IMR-90 (cell line): Measurements from ENCODE around the gene WIPF2. TPM values are rescaled to one million over a fixed set of nuclear protein-coding genes. Genes with fewer than 3 reads are reported as not detected.
A peak's percentile ranks its signal among the peaks of the same experiment; 100 is the strongest.

ENCODE experiments used
- ATAC-seq: fragments of 200-7000 bp; cut with Tn5 transposase; 2 replicates; pipeline ENCODE4 v1.9.1; 2020; ENCODE audit warnings: low read depth, mild to moderate bottlenecking, moderate library complexity
- BruUV-seq: library from RNA; stranded (reverse); fragments of 400-500 nt; replicated peaks from 2 replicates; lab custom pipeline; 2021; lab: Mats Ljungman, UMichigan
- CTCF ChIA-PET: fragments of 300-600 bp; formaldehyde crosslinking; extraction: SDS; loops from one replicate; lab custom pipeline; 2021; ENCODE audit warnings: antibody characterized with exemption; lab: Yijun Ruan, JAX
- POLR2A ChIA-PET: fragments of 300-600 bp; sonication (Branson Sonifier 250); formaldehyde crosslinking; loops from one replicate; lab custom pipeline; 2022; ENCODE audit warnings: antibody characterized with exemption; ENCODE audit not compliant: unreplicated experiment; lab: Charles Lee
- DNase-seq: peaks from one replicate; pipeline ENCODE4 v3.0.0; 2013
- H2AFZ ChIP-seq: replicated peaks from 2 replicates; pipeline ENCODE3; 2013; ENCODE audit warnings: low read length, mild to moderate bottlenecking; ENCODE audit not compliant: poor library complexity
- H2AK5ac ChIP-seq: 2 replicates; pipeline ENCODE4 v1.6.1; 2013; ENCODE audit warnings: low read depth, low read length, inconsistent platforms
- H2AK9ac ChIP-seq: replicated peaks from 2 replicates; pipeline ENCODE3; 2013; ENCODE audit warnings: mild to moderate bottlenecking, low read depth, low read length, moderate library complexity; ENCODE audit not compliant: poor library complexity
- H2BK120ac ChIP-seq: 2 replicates; pipeline ENCODE4 v1.6.1; 2013; ENCODE audit warnings: low read depth, low read length, inconsistent platforms
- H2BK15ac ChIP-seq: 3 replicates; pipeline ENCODE4 v1.6.1; 2013; ENCODE audit warnings: low read depth, low read length, inconsistent platforms
- H2BK20ac ChIP-seq: 2 replicates; pipeline ENCODE4 v1.6.1; 2013; ENCODE audit warnings: low read depth, mild to moderate bottlenecking, inconsistent platforms, low read length, moderate library complexity
- H2BK5ac ChIP-seq: 2 replicates; pipeline ENCODE4 v1.6.1; 2013; ENCODE audit warnings: mild to moderate bottlenecking, low read depth, low read length, inconsistent platforms; ENCODE audit not compliant: poor library complexity, severe bottlenecking
- H3K14ac ChIP-seq: replicated peaks from 2 replicates; pipeline ENCODE4 v1.6.1; 2013; ENCODE audit warnings: low read depth, low read length, inconsistent platforms
- H3K18ac ChIP-seq: 2 replicates; pipeline ENCODE4 v1.6.1; 2013; ENCODE audit warnings: low read depth, low read length, control low read depth
- H3K23ac ChIP-seq: 2 replicates; pipeline ENCODE4 v1.6.1; 2013; ENCODE audit warnings: low read depth, low read length, inconsistent platforms
- H3K27ac ChIP-seq: 2 replicates; pipeline ENCODE4 v1.5.1; 2013; ENCODE audit warnings: mild to moderate bottlenecking, control low read depth, low read length; ENCODE audit not compliant: insufficient read depth
- H3K27me3 ChIP-seq: 2 replicates; pipeline ENCODE4 v1.6.1; 2013; ENCODE audit warnings: low read length; ENCODE audit not compliant: control insufficient read depth, insufficient read depth
- H3K36me3 ChIP-seq: 2 replicates; pipeline ENCODE4 v1.6.1; 2013; ENCODE audit warnings: low read length, mixed read lengths; ENCODE audit not compliant: control insufficient read depth, insufficient read depth
- H3K4ac ChIP-seq: 2 replicates; pipeline ENCODE4 v1.6.1; 2013; ENCODE audit warnings: low read depth, low read length, inconsistent platforms
- H3K4me1 ChIP-seq: 2 replicates; pipeline ENCODE4 v1.6.1; 2013; ENCODE audit warnings: low read length, mixed read lengths; ENCODE audit not compliant: control insufficient read depth, insufficient read depth
- H3K4me2 ChIP-seq: 2 replicates; pipeline ENCODE4 v1.6.1; 2013; ENCODE audit warnings: low read depth, mild to moderate bottlenecking, control low read depth, low read length, moderate library complexity
- H3K4me3 ChIP-seq: 2 replicates; pipeline ENCODE4 v1.5.1; 2013; ENCODE audit warnings: low read depth, mild to moderate bottlenecking, control low read depth, low read length, moderate library complexity; ENCODE audit not compliant: insufficient read depth
- H3K56ac ChIP-seq: 2 replicates; pipeline ENCODE4 v1.6.1; 2013; ENCODE audit warnings: low read length, inconsistent platforms; ENCODE audit not compliant: insufficient read depth; ENCODE audit errors: extremely low read depth
- H3K79me1 ChIP-seq, 2 experiments: 2 replicates each; pipeline ENCODE4 v1.6.1; 2013; ENCODE audit warnings: low read length in 2 of 2, inconsistent platforms in 1 of 2, low read depth in 1 of 2
- H3K9ac ChIP-seq: 2 replicates; pipeline ENCODE4 v1.6.1; 2013; ENCODE audit warnings: low read depth, low read length, control low read depth
- H3K9me1 ChIP-seq: 2 replicates; pipeline ENCODE4 v1.6.1; 2013; ENCODE audit warnings: low read length, inconsistent platforms; ENCODE audit not compliant: insufficient read depth
- H3K9me3 ChIP-seq: 2 replicates; pipeline ENCODE4 v1.6.1; 2013; ENCODE audit warnings: low read length; ENCODE audit not compliant: control insufficient read depth, insufficient read depth
- H4K20me1 ChIP-seq: 2 replicates; pipeline ENCODE4 v1.6.1; 2013; ENCODE audit warnings: low read length, inconsistent platforms; ENCODE audit not compliant: insufficient read depth
- H4K5ac ChIP-seq: 2 replicates; pipeline ENCODE4 v1.6.1; 2013; ENCODE audit warnings: mild to moderate bottlenecking, low read depth, low read length, control low read depth
- H4K8ac ChIP-seq, 2 experiments: 2 replicates each; pipeline ENCODE4 v1.6.1; 2013; ENCODE audit warnings: low read depth in 2 of 2, low read length in 2 of 2, control low read depth in 1 of 2, inconsistent platforms in 1 of 2
- H4K91ac ChIP-seq: 2 replicates; pipeline ENCODE4 v1.6.1; 2013; ENCODE audit warnings: low read depth, low read length, inconsistent platforms; ENCODE audit not compliant: insufficient read depth
- BHLHE40 ChIP-seq: fragments of 150-350 bp; IDR thresholded peaks from 2 replicates; pipeline ENCODE4 v1.6.1; 2016; ENCODE audit warnings: mild to moderate bottlenecking, low read depth, low read length
- CEBPB ChIP-seq: IDR thresholded peaks from 2 replicates; pipeline ENCODE4 v1.6.1; 2012; ENCODE audit warnings: low read depth, low read length, improper control_type of control experiment
- CHD1 ChIP-seq: IDR thresholded peaks from 2 replicates; pipeline ENCODE4 v1.6.1; 2012; ENCODE audit warnings: low read depth, low read length, improper control_type of control experiment
- FOS ChIP-seq: fragments of 150-350 bp; IDR thresholded peaks from 2 replicates; pipeline ENCODE4 v1.6.1; 2016; ENCODE audit warnings: low read depth, low read length
- MAFK ChIP-seq: IDR thresholded peaks from 2 replicates; pipeline ENCODE4 v1.6.1; 2012; ENCODE audit warnings: low read depth, low read length, improper control_type of control experiment
- MAZ ChIP-seq: IDR thresholded peaks from 2 replicates; pipeline ENCODE4 v1.6.1; 2012; ENCODE audit warnings: low read depth, mild to moderate bottlenecking, low read length, improper control_type of control experiment, moderate library complexity, borderline replicate concordance
- MXI1 ChIP-seq: IDR thresholded peaks from 2 replicates; pipeline ENCODE4 v1.6.1; 2012; ENCODE audit warnings: low read depth, mild to moderate bottlenecking, low read length, moderate library complexity, borderline replicate concordance
- NFE2L2 ChIP-seq: fragments of 150-350 bp; IDR thresholded peaks from 2 replicates; pipeline ENCODE4 v1.6.1; 2016; ENCODE audit warnings: low read depth, mild to moderate bottlenecking, low read length
- POLR2A ChIP-seq: IDR thresholded peaks from 2 replicates; pipeline ENCODE4 v1.6.1; 2012; ENCODE audit warnings: mild to moderate bottlenecking, low read depth, low read length
- RAD21 ChIP-seq: IDR thresholded peaks from 2 replicates; pipeline ENCODE4 v1.6.1; 2012; ENCODE audit warnings: low read length, improper control_type of control experiment
- RCOR1 ChIP-seq: IDR thresholded peaks from 2 replicates; pipeline ENCODE4 v1.6.1; 2012; ENCODE audit warnings: mild to moderate bottlenecking, low read length, improper control_type of control experiment; ENCODE audit not compliant: insufficient replicate concordance
- RFX5 ChIP-seq: IDR thresholded peaks from 2 replicates; pipeline ENCODE4 v1.8.0; 2012; ENCODE audit warnings: low read depth, mild to moderate bottlenecking, low read length, moderate library complexity
- SMC3 ChIP-seq: fragments of 150-350 bp; IDR thresholded peaks from 2 replicates; pipeline ENCODE4 v1.6.1; 2016; ENCODE audit warnings: low read depth, mild to moderate bottlenecking, antibody characterized with exemption, low read length, moderate library complexity
- WGBS, 2 experiments: methylation state at CpG; one replicate each; pipeline versions ENCODE4 v1.1.5 to v1.1.7; 2013; ENCODE audit warnings: missing lambda C conversion rate in 2 of 2; ENCODE audit not compliant: insufficient read length in 1 of 2; ENCODE audit errors: extremely low coverage in 2 of 2; 5-methylcytosine and 5-hydroxymethylcytosine counted together
- dilution Hi-C: fragments of 300-500 bp; cut with HindIII; formaldehyde crosslinking; loops from one replicate; pipeline ENCODE4 v1.14.3; 2018; ENCODE audit warnings: low sequenced_read_pairs; ENCODE audit not compliant: unreplicated experiment
- in situ Hi-C: fragments of 300-500 bp; cut with MboI; formaldehyde crosslinking; loops from 3 replicates; pipeline ENCODE4 v1.14.3; 2019; ENCODE audit warnings: low sequenced_read_pairs, inconsistent platforms, mixed read lengths
- intact Hi-C: fragments of 100-400 bp; cut with micrococcal nuclease; formaldehyde crosslinking; loops from 2 replicates; pipeline ENCODE4 v1.10.0; 2022
- polyA plus RNA-seq, 3 experiments: library from polyadenylated mRNA; depleted of rRNA; stranded (reverse); fragments of >200 nt; gene quantifications; 2 replicates each; pipeline ENCODE4 v1.2.3, GENCODE V29; 2012; ENCODE audit warnings: low replicate concordance in 1 of 3
- total RNA-seq: library from RNA; depleted of rRNA; stranded (reverse); fragments of >200 nt; gene quantifications from 2 replicates; pipeline ENCODE4 v1.2.3, GENCODE V29; 2012
- TF ChIP-seq, protein P1 (sequence below): fragments of 150-350 bp; IDR thresholded peaks from 2 replicates; pipeline ENCODE4 v1.6.1; 2016; ENCODE audit warnings: low read depth, mild to moderate bottlenecking, low read length, moderate library complexity, borderline replicate concordance
- TF ChIP-seq, protein P2 (sequence below): conservative IDR thresholded peaks from 2 replicates; pipeline ENCODE4 v1.5.1; 2012; ENCODE audit warnings: mild to moderate bottlenecking, low read depth, low read length, improper control_type of control experiment

The WIPF2 gene
- total and polyA plus RNA-seq, 2 of the 4 experiments (the other 2 are of a cell fraction): 2.0 to 8.9 TPM

DNA sequence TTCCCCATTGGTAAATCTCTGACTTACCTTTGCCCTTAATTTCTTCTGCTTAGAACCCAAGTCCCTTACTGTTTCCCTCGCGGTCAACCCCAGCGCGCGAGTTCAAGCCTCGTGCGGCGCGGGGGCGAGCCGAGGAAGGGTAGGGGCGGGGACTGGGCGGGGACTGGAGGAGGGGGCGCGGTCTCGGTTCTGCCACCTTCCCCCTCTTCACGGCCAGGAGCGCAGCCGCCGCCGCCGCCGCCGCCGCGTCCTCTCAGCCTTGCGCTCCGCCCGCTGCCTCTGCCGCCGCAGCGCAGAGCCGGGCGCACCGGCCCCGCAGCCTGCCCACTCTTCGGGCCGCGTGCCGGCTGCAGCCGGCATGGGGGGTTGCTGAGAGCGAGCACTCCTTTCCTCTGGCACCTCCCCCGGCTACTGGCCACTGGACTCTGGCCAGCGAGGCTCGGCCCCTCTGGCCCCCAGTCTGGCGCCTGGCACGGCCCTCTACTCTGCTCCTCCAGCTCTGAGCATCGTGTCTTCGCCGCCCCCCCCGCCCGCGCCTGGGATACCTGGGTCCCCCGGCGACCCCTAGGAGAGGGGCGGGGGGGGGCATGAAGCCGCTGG lies 41.7 kb upstream of the WIPF2 start, which contains the start of gene RAPGEFL1:
RAPGEFL1 (plus strand) TSS at position 196 of the 600 bp plus-strand sequence; CDS start at position 588, 392 bp downstream.
- peak within 1 kb of the TSS; percentile 25; the same call in 1 of the 2 replicates for H3K4ac ChIP-seq
- H3K4me3 ChIP-seq: peak within 1 kb of the TSS; percentile 40
- POLR2A ChIA-PET: no interaction called here
- no peak within 1 kb of the TSS for H2BK15ac ChIP-seq
- CTCF ChIA-PET: no interaction called here
- 0 out of 2 replicates have a peak within 1 kb of the TSS, but pooled peaks have one; percentile 20 for H2BK20ac ChIP-seq
- H2AK9ac ChIP-seq: peak within 1 kb of the TSS; percentile 76
- peaks cover 17% of the 10 kb centered on the region for H3K4me1 ChIP-seq
- peak within 1 kb of the TSS; percentile 65 for H3K4me2 ChIP-seq
- peaks cover 8% of the 10 kb centered on the region; the same call in 1 of the 2 replicates for H3K9me1 ChIP-seq
- intact Hi-C loops: no loop called here
- no peak within 1 kb of the TSS for H2BK5ac ChIP-seq
- no peak within 1 kb of the TSS for H3K18ac ChIP-seq
- no peaks in the 10 kb centered on the region for H3K27me3 ChIP-seq
- no peaks in the 10 kb centered on the region for H3K9me3 ChIP-seq
- H4K91ac ChIP-seq: no peak within 1 kb of the TSS
- peak within 1 kb of the TSS in 1 of 2 experiments; percentile 56; a peak in 2 of 4 replicates for H4K8ac ChIP-seq
- in situ Hi-C loops: no loop called here
- peaks cover 4 to 13% of the 10 kb centered on the region in 2 experiments; a peak in 3 of 4 replicates for H3K79me1 ChIP-seq
- H2AK5ac ChIP-seq: 0 out of 2 replicates have a peak within 1 kb of the TSS, but pooled peaks have one; percentile 1
- H3K27ac ChIP-seq: no peak within 1 kb of the TSS
- peak within 1 kb of the TSS; percentile 22 for H3K14ac ChIP-seq
- 2% methylated on average over 13 of the region's 57 CpGs; no CpG with 5 or more reads in 1 of the 2 experiments for WGBS, 2 experiments
- peak within 1 kb of the TSS; percentile 84 for H2AFZ ChIP-seq
- H3K9ac ChIP-seq: no peak within 1 kb of the TSS; the same call in 1 of the 2 replicates
- dilution Hi-C loops: no loop called here
- ATAC-seq (peak; percentile 94), DNase-seq (peak; percentile 55)
- H3K36me3 ChIP-seq: peaks cover 25% of the 10 kb centered on the region
- peaks cover 14% of the 10 kb centered on the region for H4K20me1 ChIP-seq
- 0 out of 2 replicates have a peak within 1 kb of the TSS, but pooled peaks have one; percentile 31 for H3K23ac ChIP-seq
- H4K5ac ChIP-seq: no peak within 1 kb of the TSS
- BruUV-seq: no TSS peak
- H2BK120ac ChIP-seq: no peak within 1 kb of the TSS
- H3K56ac ChIP-seq: no peak within 1 kb of the TSS
- TF ChIP-seq RFX5: no peak
- no peak for TF ChIP-seq RAD21
- no peak for TF ChIP-seq SMC3
- no peak for TF ChIP-seq CEBPB
- TF ChIP-seq MXI1: no peak
- no peak for TF ChIP-seq RCOR1
- TF ChIP-seq, protein P1, sequence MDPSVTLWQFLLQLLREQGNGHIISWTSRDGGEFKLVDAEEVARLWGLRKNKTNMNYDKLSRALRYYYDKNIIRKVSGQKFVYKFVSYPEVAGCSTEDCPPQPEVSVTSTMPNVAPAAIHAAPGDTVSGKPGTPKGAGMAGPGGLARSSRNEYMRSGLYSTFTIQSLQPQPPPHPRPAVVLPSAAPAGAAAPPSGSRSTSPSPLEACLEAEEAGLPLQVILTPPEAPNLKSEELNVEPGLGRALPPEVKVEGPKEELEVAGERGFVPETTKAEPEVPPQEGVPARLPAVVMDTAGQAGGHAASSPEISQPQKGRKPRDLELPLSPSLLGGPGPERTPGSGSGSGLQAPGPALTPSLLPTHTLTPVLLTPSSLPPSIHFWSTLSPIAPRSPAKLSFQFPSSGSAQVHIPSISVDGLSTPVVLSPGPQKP: no peak
- TF ChIP-seq NFE2L2: no peak
- TF ChIP-seq, protein P2, sequence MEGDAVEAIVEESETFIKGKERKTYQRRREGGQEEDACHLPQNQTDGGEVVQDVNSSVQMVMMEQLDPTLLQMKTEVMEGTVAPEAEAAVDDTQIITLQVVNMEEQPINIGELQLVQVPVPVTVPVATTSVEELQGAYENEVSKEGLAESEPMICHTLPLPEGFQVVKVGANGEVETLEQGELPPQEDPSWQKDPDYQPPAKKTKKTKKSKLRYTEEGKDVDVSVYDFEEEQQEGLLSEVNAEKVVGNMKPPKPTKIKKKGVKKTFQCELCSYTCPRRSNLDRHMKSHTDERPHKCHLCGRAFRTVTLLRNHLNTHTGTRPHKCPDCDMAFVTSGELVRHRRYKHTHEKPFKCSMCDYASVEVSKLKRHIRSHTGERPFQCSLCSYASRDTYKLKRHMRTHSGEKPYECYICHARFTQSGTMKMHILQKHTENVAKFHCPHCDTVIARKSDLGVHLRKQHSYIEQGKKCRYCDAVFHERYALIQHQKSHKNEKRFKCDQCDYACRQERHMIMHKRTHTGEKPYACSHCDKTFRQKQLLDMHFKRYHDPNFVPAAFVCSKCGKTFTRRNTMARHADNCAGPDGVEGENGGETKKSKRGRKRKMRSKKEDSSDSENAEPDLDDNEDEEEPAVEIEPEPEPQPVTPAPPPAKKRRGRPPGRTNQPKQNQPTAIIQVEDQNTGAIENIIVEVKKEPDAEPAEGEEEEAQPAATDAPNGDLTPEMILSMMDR: no peak
- no peak for TF ChIP-seq MAFK
- TF ChIP-seq CHD1: no peak
- no peak for TF ChIP-seq POLR2A
- no peak; the same call in 1 of the 2 replicates for TF ChIP-seq BHLHE40
- TF ChIP-seq MAZ: no peak
- TF ChIP-seq FOS: no peak
